ENCODE results near the gene CLCN7. TPM values are rescaled to one million over a fixed set of nuclear protein-coding genes. Genes with fewer than 3 reads are reported as not detected.

The CLCN7 gene
- total and polyA plus RNA-seq, 2 of the 4 experiments (the other 2 are of a cell fraction) = 10.8 to 45.2 TPM

GRCh38 chr16:1432388-1433262 is 42.2 kb downstream of the CLCN7 start:
- Histone ChIP-seq H3K18ac (ENCODE audit: low read depth, low read length) (no peak overlapping the region), H4K20me1 (ENCODE audit: insufficient read depth, low read length) (no peaks in the 10 kb centered on the region), H3K9me3 (ENCODE audit: control insufficient read depth, insufficient read depth, low read length) (no peaks in the 10 kb centered on the region), H3K4me1 (ENCODE audit: control insufficient read depth, insufficient read depth, low read length) (no peaks in the 10 kb centered on the region), H3K4me2 (ENCODE audit: low read depth, low read length) (no peak overlapping the region), H3K27ac (ENCODE audit: insufficient read depth, low read length) (no peak overlapping the region), H2AK5ac (ENCODE audit: low read depth, low read length) (no peak overlapping the region), H2AK9ac (replicated peaks; ENCODE audit: low read depth, low read length, poor library complexity) (no peak overlapping the region), H2BK5ac (ENCODE audit: low read depth, low read length, poor library complexity, severe bottlenecking) (no peak overlapping the region), H3K27me3 (ENCODE audit: control insufficient read depth, insufficient read depth, low read length) (peaks cover 10% of the 10 kb centered on the region; the same call in 1 of the 2 replicates), H3K9me1 (ENCODE audit: insufficient read depth, low read length) (no peaks in the 10 kb centered on the region), H3K14ac (replicated peaks; ENCODE audit: low read depth, low read length) (no peak overlapping the region), H4K91ac (ENCODE audit: insufficient read depth, low read depth, low read length) (no peak overlapping the region), H3K4me3 (ENCODE audit: insufficient read depth, low read depth, low read length) (no peak overlapping the region), H4K5ac (ENCODE audit: low read depth, low read length) (no peak overlapping the region), H3K56ac (ENCODE audit: extremely low read depth, insufficient read depth, low read length) (no peak overlapping the region), H3K9ac (ENCODE audit: low read depth, low read length) (no peak overlapping the region), H3K4ac (ENCODE audit: low read depth, low read length) (no peak overlapping the region), H2BK15ac (ENCODE audit: low read depth, low read length) (no peak overlapping the region), H3K79me1 (ENCODE audit: low read depth in 1 of 2, low read length in 2 of 2) (no peaks in the 10 kb centered on the region), H2AFZ (replicated peaks; ENCODE audit: low read length, poor library complexity) (no peak overlapping the region), H2BK20ac (ENCODE audit: low read depth, low read length) (no peak overlapping the region), H3K23ac (ENCODE audit: low read depth, low read length) (no peak overlapping the region), H4K8ac (ENCODE audit: low read depth in 2 of 2, low read length in 2 of 2) (no peak overlapping the region), H3K36me3 (ENCODE audit: control insufficient read depth, insufficient read depth, low read length) (no peaks in the 10 kb centered on the region), H2BK120ac (ENCODE audit: low read depth, low read length) (no peak overlapping the region)
- DNase-seq = no peak
- no TSS peak for BruUV-seq (replicated peaks)
- intact Hi-C loops (cut with micrococcal nuclease) = no loop called here
- dilution Hi-C loops (cut with HindIII; ENCODE audit: low sequenced_read_pairs, unreplicated experiment) = no loop called here
- ChIA-PET CTCF (no interaction called here), POLR2A (ENCODE audit: unreplicated experiment) (no interaction called here)
- ATAC-seq (ENCODE audit: low read depth) = no peak
- 83% methylated on average over 30 of the region's 63 CpGs; no CpG with 5 or more reads in 1 of the 2 experiments for WGBS, 2 experiments (ENCODE audit: extremely low coverage in 2 of 2, insufficient read length in 1 of 2)
- TF ChIP-seq RAD21 (IDR thresholded peaks at IDR 0.05; ENCODE audit: low read length) (no peak), RFX5 (IDR thresholded peaks at IDR 0.05; ENCODE audit: low read depth, low read length) (no peak), CTCF (conservative IDR thresholded peaks at IDR 0.05; ENCODE audit: low read depth, low read length) (no peak), FOS (IDR thresholded peaks at IDR 0.05; ENCODE audit: low read depth, low read length) (no peak)
- in situ Hi-C loops (cut with MboI; ENCODE audit: low sequenced_read_pairs) = no loop called here

All from IMR-90 (cell line).